ENCODE results near the gene MRPL4. TPM values are rescaled to one million over a fixed set of nuclear protein-coding genes. Genes with fewer than 3 reads are reported as not detected.

Gene MRPL4
- total RNA-seq, 6 experiments from 2014 or later: 33.7 to 109 (median 38.2) TPM

DNA sequence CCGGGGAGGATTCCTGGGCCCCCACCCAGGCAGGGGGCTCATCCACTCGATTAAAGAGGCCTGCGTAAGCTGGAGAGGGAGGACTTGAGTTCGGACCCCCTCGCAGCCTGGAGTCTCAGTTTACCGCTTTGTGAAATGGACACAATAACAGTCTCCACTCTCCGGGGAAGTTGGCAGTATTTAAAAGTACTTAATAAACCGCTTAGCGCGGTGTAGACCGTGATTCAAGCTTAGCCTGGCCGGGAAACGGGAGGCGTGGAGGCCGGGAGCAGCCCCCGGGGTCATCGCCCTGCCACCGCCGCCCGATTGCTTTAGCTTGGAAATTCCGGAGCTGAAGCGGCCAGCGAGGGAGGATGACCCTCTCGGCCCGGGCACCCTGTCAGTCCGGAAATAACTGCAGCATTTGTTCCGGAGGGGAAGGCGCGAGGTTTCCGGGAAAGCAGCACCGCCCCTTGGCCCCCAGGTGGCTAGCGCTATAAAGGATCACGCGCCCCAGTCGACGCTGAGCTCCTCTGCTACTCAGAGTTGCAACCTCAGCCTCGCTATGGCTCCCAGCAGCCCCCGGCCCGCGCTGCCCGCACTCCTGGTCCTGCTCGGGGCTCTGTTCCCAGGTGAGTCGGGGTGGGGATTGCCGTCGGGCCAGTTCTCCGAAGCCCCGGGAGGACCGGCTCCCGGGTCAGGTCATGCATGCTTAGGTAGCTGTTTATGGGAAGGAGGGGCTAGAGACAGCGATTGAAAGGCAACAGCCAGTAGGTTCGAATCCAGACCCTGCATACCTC lies 18.8 kb downstream of the MRPL4 start, which contains the start of gene ICAM1:
Gene ICAM1 (plus strand): TSS at position 505 of the 779 bp plus-strand sequence. CDS start 40 bp downstream, at position 545.
- Histone ChIP-seq H3K4me1 (peaks cover 0 to 14% (median 3%) of the 10 kb centered on the region in 4 donors), H3K4me3 (peak within 1 kb of the TSS; percentile 69 to 74 (median 71)), H3K27me3 (no peaks in the 10 kb centered on the region), H3K36me3 (peaks cover 0 to 16% (median 8%) of the 10 kb centered on the region in 4 donors), H3K27ac (peak within 1 kb of the TSS; percentile 87 to 90 (median 89)), H3K9me3 (no peaks in the 10 kb centered on the region)
- ATAC-seq: peak; percentile 71 to 84 (median 80)
- TF ChIP-seq, protein P1, sequence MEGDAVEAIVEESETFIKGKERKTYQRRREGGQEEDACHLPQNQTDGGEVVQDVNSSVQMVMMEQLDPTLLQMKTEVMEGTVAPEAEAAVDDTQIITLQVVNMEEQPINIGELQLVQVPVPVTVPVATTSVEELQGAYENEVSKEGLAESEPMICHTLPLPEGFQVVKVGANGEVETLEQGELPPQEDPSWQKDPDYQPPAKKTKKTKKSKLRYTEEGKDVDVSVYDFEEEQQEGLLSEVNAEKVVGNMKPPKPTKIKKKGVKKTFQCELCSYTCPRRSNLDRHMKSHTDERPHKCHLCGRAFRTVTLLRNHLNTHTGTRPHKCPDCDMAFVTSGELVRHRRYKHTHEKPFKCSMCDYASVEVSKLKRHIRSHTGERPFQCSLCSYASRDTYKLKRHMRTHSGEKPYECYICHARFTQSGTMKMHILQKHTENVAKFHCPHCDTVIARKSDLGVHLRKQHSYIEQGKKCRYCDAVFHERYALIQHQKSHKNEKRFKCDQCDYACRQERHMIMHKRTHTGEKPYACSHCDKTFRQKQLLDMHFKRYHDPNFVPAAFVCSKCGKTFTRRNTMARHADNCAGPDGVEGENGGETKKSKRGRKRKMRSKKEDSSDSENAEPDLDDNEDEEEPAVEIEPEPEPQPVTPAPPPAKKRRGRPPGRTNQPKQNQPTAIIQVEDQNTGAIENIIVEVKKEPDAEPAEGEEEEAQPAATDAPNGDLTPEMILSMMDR (IDR thresholded peaks at IDR 0.05): peak in 2 of 4 donors; percentile 12 to 27
- peak; percentile 98 for TF ChIP-seq POLR2A (IDR thresholded peaks at IDR 0.05)
- intact Hi-C loops (cut with DNase I): loop anchor here in 1 of 2 donors (5.0 kb wide), 1 partner anchor 121 kb away; no protein-coding TSS in a partner anchor
- peak; percentile 90 to 95 (median 94) for DNase-seq
- 0% methylated on average over 14 of the region's 51 CpGs for WGBS (ENCODE audit: insufficient coverage, low coverage, low lambda C conversion rate, missing lambda C conversion rate)

GRCh38 chr19:10271543-10272086 lies 19.6 kb downstream of the MRPL4 start:
- H3K36me3 ChIP-seq: peaks cover 0 to 20% (median 8%) of the 10 kb centered on the region in 4 donors
- TF ChIP-seq, protein P1 (IDR thresholded peaks at IDR 0.05): no peak
- no peak for TF ChIP-seq POLR2A (IDR thresholded peaks at IDR 0.05)
- no peaks in the 10 kb centered on the region for H3K27me3 ChIP-seq
- intact Hi-C loops (cut with DNase I): loop anchor here in 1 of 2 donors (5.0 kb wide), 1 partner anchor 121 kb away; no protein-coding TSS in a partner anchor
- peak in 2 of 4 donors; percentile 0 to 5 for ATAC-seq
- H3K4me1 ChIP-seq: peaks cover 0 to 14% (median 3%) of the 10 kb centered on the region in 4 donors
- H3K9me3 ChIP-seq: no peaks in the 10 kb centered on the region
- DNase-seq: peak; percentile 39 to 65 (median 56)
- H3K4me3 ChIP-seq: peak overlapping the region; percentile 69 to 74 (median 71)
- peak overlapping the region; percentile 87 to 90 (median 89) for H3K27ac ChIP-seq
- 28% methylated on average over 2 of the region's 12 CpGs for WGBS (ENCODE audit: insufficient coverage, low coverage, low lambda C conversion rate, missing lambda C conversion rate)

DNA sequence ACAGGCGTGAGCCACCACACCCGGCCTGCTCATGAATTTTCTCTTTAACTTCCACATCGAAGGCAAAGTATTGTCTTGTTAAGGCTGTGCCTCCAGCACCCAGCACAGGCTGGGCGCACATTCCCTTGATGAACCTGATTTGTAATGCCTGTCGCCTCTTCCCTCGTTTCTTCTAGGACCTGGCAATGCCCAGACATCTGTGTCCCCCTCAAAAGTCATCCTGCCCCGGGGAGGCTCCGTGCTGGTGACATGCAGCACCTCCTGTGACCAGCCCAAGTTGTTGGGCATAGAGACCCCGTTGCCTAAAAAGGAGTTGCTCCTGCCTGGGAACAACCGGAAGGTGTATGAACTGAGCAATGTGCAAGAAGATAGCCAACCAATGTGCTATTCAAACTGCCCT lies 22.6 kb downstream of the MRPL4 start:
- Histone ChIP-seq H3K4me3 (no peak overlapping the region), H3K27ac (no peak overlapping the region), H3K36me3 (peaks cover 0 to 36% (median 8%) of the 10 kb centered on the region in 4 donors), H3K4me1 (peaks cover 0 to 15% (median 2%) of the 10 kb centered on the region in 4 donors), H3K27me3 (no peaks in the 10 kb centered on the region), H3K9me3 (no peaks in the 10 kb centered on the region)
- 90% methylated on average over 3 of the region's 10 CpGs for WGBS (ENCODE audit: insufficient coverage, low coverage, low lambda C conversion rate, missing lambda C conversion rate)
- ATAC-seq (no peak), DNase-seq (no peak)
- intact Hi-C loops (cut with DNase I): loop anchor here in 1 of 2 donors (5.0 kb wide), 1 partner anchor 118 kb away; no protein-coding TSS in a partner anchor
- TF ChIP-seq, protein P1 (IDR thresholded peaks at IDR 0.05): no peak
- TF ChIP-seq POLR2A (IDR thresholded peaks at IDR 0.05): no peak

DNA sequence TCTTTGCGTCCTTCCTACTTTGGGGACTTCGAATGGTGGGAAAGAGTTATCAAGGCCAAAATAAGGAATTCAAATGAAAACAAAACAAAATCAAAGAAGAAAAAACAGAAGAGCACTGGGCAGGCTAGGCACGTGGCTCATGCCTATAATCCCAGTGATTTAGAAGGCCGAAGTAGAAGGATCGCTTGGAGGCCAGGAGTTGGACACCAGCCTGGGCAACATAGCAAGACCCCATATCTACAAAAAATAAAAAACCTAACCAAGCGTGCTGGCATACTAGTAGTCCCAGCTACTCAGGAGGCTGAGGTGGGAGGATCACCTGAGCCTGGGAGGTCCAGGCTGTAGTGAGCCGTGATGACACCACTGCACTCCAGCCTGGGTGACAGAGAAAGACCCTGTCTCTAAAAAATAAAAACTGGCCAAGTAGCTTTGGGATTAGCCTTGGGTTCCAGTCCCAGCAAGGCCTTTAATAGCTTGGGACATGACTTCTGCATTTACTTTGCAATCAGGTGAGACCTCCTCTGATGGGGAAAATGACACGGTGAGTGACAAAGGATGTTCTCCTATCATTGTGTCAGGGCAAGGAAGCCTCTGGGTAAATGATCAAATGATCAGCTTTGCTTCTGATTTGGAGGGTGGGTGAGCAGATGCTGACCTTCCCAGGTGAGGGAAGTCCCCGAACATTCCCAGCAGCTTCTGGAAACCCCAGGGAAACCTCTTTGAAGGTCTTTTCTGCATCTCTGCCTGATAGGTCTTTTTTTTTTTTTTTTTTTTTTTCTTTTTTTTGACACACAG lies 26.0 kb downstream of the MRPL4 start:
- Histone ChIP-seq H3K4me3 (no peak overlapping the region), H3K36me3 (peaks cover 8 to 48% (median 14%) of the 10 kb centered on the region in 4 donors)
- intact Hi-C loops (cut with DNase I): no loop called here

More for the DNA sequence above, 26.0 kb downstream of the MRPL4 start:
- no peaks in the 10 kb centered on the region for H3K9me3 ChIP-seq
- no peak overlapping the region for H3K27ac ChIP-seq
- WGBS (ENCODE audit: insufficient coverage, low coverage, low lambda C conversion rate, missing lambda C conversion rate): 91% methylated on average over 8 of the region's 9 CpGs
- ATAC-seq (no peak), DNase-seq (no peak)
- peaks cover 0 to 4% (median 0%) of the 10 kb centered on the region in 4 donors for H3K4me1 ChIP-seq
- H3K27me3 ChIP-seq: no peaks in the 10 kb centered on the region
- TF ChIP-seq, protein P1 (IDR thresholded peaks at IDR 0.05): no peak
- no peak for TF ChIP-seq POLR2A (IDR thresholded peaks at IDR 0.05)
